OCI-LY1 (cell line): ENCODE data around the gene SPAG9.

ENCODE experiments used
- EZH2 ChIP-seq: fragments of 200-600 bp; sonication (generic), shearing (Covaris generic); IDR thresholded peaks from 2 replicates; pipeline ENCODE4 v1.8.0; 2017; ENCODE audit warnings: borderline replicate concordance, mixed run types, mild to moderate bottlenecking, antibody characterized with exemption, low read length, moderate library complexity, mixed read lengths
- TF ChIP-seq, protein P1 (sequence below): fragments of 200-600 bp; sonication (generic), shearing (Covaris generic); IDR thresholded peaks from 2 replicates; pipeline ENCODE4 v1.5.1; 2017; ENCODE audit warnings: mild to moderate bottlenecking, antibody characterized with exemption, low read length, moderate library complexity, mixed read lengths

GRCh38 chr17:50943575-50943933 lies 177.1 kb downstream of the SPAG9 start:
- TF ChIP-seq, protein P1, sequence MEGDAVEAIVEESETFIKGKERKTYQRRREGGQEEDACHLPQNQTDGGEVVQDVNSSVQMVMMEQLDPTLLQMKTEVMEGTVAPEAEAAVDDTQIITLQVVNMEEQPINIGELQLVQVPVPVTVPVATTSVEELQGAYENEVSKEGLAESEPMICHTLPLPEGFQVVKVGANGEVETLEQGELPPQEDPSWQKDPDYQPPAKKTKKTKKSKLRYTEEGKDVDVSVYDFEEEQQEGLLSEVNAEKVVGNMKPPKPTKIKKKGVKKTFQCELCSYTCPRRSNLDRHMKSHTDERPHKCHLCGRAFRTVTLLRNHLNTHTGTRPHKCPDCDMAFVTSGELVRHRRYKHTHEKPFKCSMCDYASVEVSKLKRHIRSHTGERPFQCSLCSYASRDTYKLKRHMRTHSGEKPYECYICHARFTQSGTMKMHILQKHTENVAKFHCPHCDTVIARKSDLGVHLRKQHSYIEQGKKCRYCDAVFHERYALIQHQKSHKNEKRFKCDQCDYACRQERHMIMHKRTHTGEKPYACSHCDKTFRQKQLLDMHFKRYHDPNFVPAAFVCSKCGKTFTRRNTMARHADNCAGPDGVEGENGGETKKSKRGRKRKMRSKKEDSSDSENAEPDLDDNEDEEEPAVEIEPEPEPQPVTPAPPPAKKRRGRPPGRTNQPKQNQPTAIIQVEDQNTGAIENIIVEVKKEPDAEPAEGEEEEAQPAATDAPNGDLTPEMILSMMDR = no peak
- TF ChIP-seq EZH2 = no peak
